Measurements from ENCODE around the gene CDC42.

- TF ChIP-seq CTCF (IDR thresholded peaks at IDR 0.05; ENCODE audit: low read depth, low read length) (no peak), EZH2phosphoT487 (IDR thresholded peaks at IDR 0.05; ENCODE audit: low read depth) (no peak)
These were observed 74.7 kb downstream of the CDC42 start for GRCh38 chr1:22127248-22127647.

All from OCI-LY3 (cell line).